K562 (cell line): Measurements from ENCODE around the gene ADCY1. TPM values are rescaled to one million over a fixed set of nuclear protein-coding genes. Genes with fewer than 3 reads are reported as not detected.

Source experiments
- ATAC-seq: fragments of 200-7000 bp; cut with Tn5 transposase; 3 replicates; pipeline ENCODE4 v1.9.1; 2020; ENCODE audit warnings: moderate library complexity
- BruUV-seq: library from RNA; stranded (reverse); fragments of 400-500 nt; replicated peaks from 2 replicates; lab custom pipeline; 2021; lab: Mats Ljungman, UMichigan
- CTCF ChIA-PET: fragments of 300-600 bp; formaldehyde crosslinking; extraction: SDS; loops from one replicate; lab custom pipeline; 2021; ENCODE audit warnings: low intra/inter-chr PET ratio; lab: Yijun Ruan, JAX
- POLR2A ChIA-PET: fragments of 300-600, 350-650 bp; sonication (Branson Sonifier 250); formaldehyde crosslinking; extraction: SDS; loops from one replicate; lab custom pipeline; 2021; ENCODE audit warnings: antibody characterized with exemption, inconsistent platforms; lab: Yijun Ruan, JAX
- DNase-seq, 4 experiments: peaks; one replicate each; pipeline versions ENCODE4 v3.0.0 to v3.0.0-alpha.2; 2011 to 2018; ENCODE audit warnings: low spot score in 3 of 4, mixed read lengths in 3 of 4; ENCODE audit errors: extremely low read depth in 1 of 4
- FAIRE-seq: peaks from 2 replicates; lab custom pipeline; 2011; peaks lifted over from hg19 to GRCh38; lab: Jason Lieb, UNC
- H2AFZ ChIP-seq: 2 replicates; pipeline ENCODE4 v1.6.0; 2011; ENCODE audit warnings: low read depth, low read length, control low read depth, inconsistent platforms
- H3K27ac ChIP-seq: fragments of 200-600 bp; 3 replicates; pipeline ENCODE4 v1.8.0; 2011; ENCODE audit warnings: low read depth, mild to moderate bottlenecking, control low read depth, inconsistent platforms, low read length, moderate library complexity, mixed read lengths; ENCODE audit errors: extremely low read depth
- H3K27me3 ChIP-seq, 2 experiments: fragments of 300-600 bp in 1 of 2; 2 replicates in 1 of 2; 3 replicates in 1 of 2; pipeline versions ENCODE4 v1.6.0 to v1.8.0; 2011; ENCODE audit warnings: inconsistent platforms in 2 of 2, low read length in 2 of 2, mild to moderate bottlenecking in 1 of 2, mixed read lengths in 1 of 2, moderate library complexity in 1 of 2; ENCODE audit not compliant: control insufficient read depth in 2 of 2, insufficient read depth in 2 of 2
- H3K36me3 ChIP-seq: fragments of 300-600 bp; 3 replicates; pipeline ENCODE4 v1.8.0; 2011; ENCODE audit warnings: mild to moderate bottlenecking, low read length, inconsistent platforms; ENCODE audit not compliant: control insufficient read depth, insufficient read depth
- H3K4me1 ChIP-seq, 2 experiments: fragments of 200-600 bp in 1 of 2; replicated peaks in 1 of 2; 2 replicates in 1 of 2; 3 replicates in 1 of 2; pipeline versions ENCODE4 v1.5.1 to v1.8.0; 2011; ENCODE audit warnings: inconsistent platforms in 2 of 2, low read length in 2 of 2, mild to moderate bottlenecking in 1 of 2, mixed read lengths in 1 of 2, moderate library complexity in 1 of 2; ENCODE audit not compliant: control insufficient read depth in 2 of 2, insufficient read depth in 2 of 2
- H3K4me2 ChIP-seq: 2 replicates; pipeline ENCODE4 v1.6.1; 2011; ENCODE audit warnings: low read length, control low read depth, inconsistent platforms, mixed read lengths; ENCODE audit not compliant: insufficient read depth
- H3K4me3 ChIP-seq: fragments of 200-600 bp; sonication (generic), shearing (Covaris generic); 2 replicates; pipeline ENCODE4 v1.5.1; 2016; ENCODE audit warnings: control low read depth, inconsistent platforms
- H3K79me2 ChIP-seq: fragments of 200-600 bp; 3 replicates; pipeline ENCODE4 v1.8.0; 2011; ENCODE audit warnings: low read length, inconsistent platforms; ENCODE audit not compliant: control insufficient read depth, insufficient read depth
- H3K9ac ChIP-seq, 2 experiments: 2 replicates each; pipeline versions ENCODE4 v1.6.0 to v1.6.1; 2011; ENCODE audit warnings: low read depth in 2 of 2, low read length in 2 of 2, control low read depth in 1 of 2, inconsistent platforms in 1 of 2, mild to moderate bottlenecking in 1 of 2, mixed read lengths in 1 of 2; ENCODE audit not compliant: insufficient read depth in 1 of 2
- H3K9me1 ChIP-seq: one replicate; pipeline ENCODE4 v1.6.0; 2011; ENCODE audit warnings: inconsistent platforms, mild to moderate bottlenecking, low read length, moderate library complexity; ENCODE audit not compliant: control insufficient read depth, insufficient read depth
- H3K9me3 ChIP-seq: replicated peaks from 2 replicates; pipeline ENCODE4 v1.5.1; 2011; ENCODE audit warnings: low read depth, low read length, inconsistent platforms; ENCODE audit not compliant: control insufficient read depth, insufficient read depth
- H4K20me1 ChIP-seq: replicated peaks from 2 replicates; pipeline ENCODE4 v1.6.1; 2011; ENCODE audit warnings: low read length, inconsistent platforms, mixed read lengths; ENCODE audit not compliant: control insufficient read depth, insufficient read depth
- CCAR2 ChIP-seq: fragments of 200-400 bp; formaldehyde crosslinking; IDR thresholded peaks from 2 replicates; pipeline ENCODE4 v1.6.1; 2017; ENCODE audit warnings: mild to moderate bottlenecking, low read depth, low read length
- CEBPZ ChIP-seq: fragments of 150-350 bp; IDR thresholded peaks from 2 replicates; pipeline ENCODE4 v1.6.1; 2014; ENCODE audit warnings: low read depth, mild to moderate bottlenecking, low read length, borderline replicate concordance
- CHCHD3 ChIP-seq: fragments of 250-450 bp; sonication (Bioruptor Pico); IDR thresholded peaks from 2 replicates; pipeline ENCODE4 v2.1.2; 2022; ENCODE audit warnings: mild to moderate bottlenecking
- CTCF ChIP-seq, 3 experiments: IDR thresholded peaks in 2 of 3; conservative IDR thresholded peaks in 1 of 3; 2 replicates each; pipeline ENCODE4 v1.5.1; 2011 to 2012; ENCODE audit warnings: low read length in 3 of 3, mild to moderate bottlenecking in 3 of 3, control low read depth in 2 of 3, improper control_type of control experiment in 1 of 3, inconsistent platforms in 1 of 3, low read depth in 1 of 3, mixed read lengths in 1 of 3, moderate library complexity in 1 of 3; ENCODE audit not compliant: insufficient read depth in 2 of 3
- HDAC1 ChIP-seq, 2 experiments: fragments of 450-650 bp; IDR thresholded peaks; 2 replicates each; pipeline ENCODE4 v1.6.1; 2016 to 2017; ENCODE audit warnings: inconsistent platforms in 1 of 2, mild to moderate bottlenecking in 1 of 2, moderate library complexity in 1 of 2
- ILF3 ChIP-seq: fragments of 450-650 bp; IDR thresholded peaks from 2 replicates; pipeline ENCODE4 v1.6.1; 2018; ENCODE audit warnings: antibody characterized with exemption, mild to moderate bottlenecking, moderate library complexity, borderline replicate concordance
- MXI1 ChIP-seq: IDR thresholded peaks from 2 replicates; pipeline ENCODE4 v1.6.1; 2011; ENCODE audit warnings: low read depth, mild to moderate bottlenecking, improper control_type of control experiment, low read length
- NR4A1 ChIP-seq, 2 experiments: fragments of 250-450 bp in 1 of 2; fragments of 450-650 bp in 1 of 2; sonication (Bioruptor Pico) in 1 of 2; IDR thresholded peaks; 2 replicates each; pipeline versions ENCODE4 v1.4.0 to v1.6.1; 2016 to 2020; ENCODE audit warnings: mild to moderate bottlenecking in 2 of 2, missing compliant biosample characterization in 1 of 2, missing genetic modification characterization in 1 of 2, moderate library complexity in 1 of 2
- PHTF2 ChIP-seq: fragments of 250-450 bp; sonication (Bioruptor Pico); IDR thresholded peaks from 2 replicates; pipeline ENCODE4 v1.5.0; 2021; ENCODE audit warnings: mild to moderate bottlenecking
- TGIF2 ChIP-seq: sonication (generic); formaldehyde crosslinking; IDR thresholded peaks from 2 replicates; pipeline ENCODE4 v1.8.1; 2022; ENCODE audit warnings: mild to moderate bottlenecking, missing genetic modification reagents, moderate library complexity
- U2AF2 ChIP-seq: fragments of 200-400 bp; formaldehyde crosslinking; optimal IDR thresholded peaks from 2 replicates; pipeline ENCODE3; 2017; ENCODE audit warnings: low read depth, mild to moderate bottlenecking, low read length
- ZNF140 ChIP-seq: fragments of 250-450 bp; sonication (Bioruptor Pico); IDR thresholded peaks from 2 replicates; pipeline ENCODE4 v1.8.0; 2021; ENCODE audit warnings: moderate library complexity, mild to moderate bottlenecking, inconsistent platforms
- ZNF282 ChIP-seq: sonication (generic); formaldehyde crosslinking; IDR thresholded peaks from 2 replicates; pipeline ENCODE4 v1.8.1; 2023; ENCODE audit warnings: missing genetic modification reagents
- ZNF717 ChIP-seq: fragments of 250-450 bp; sonication (Bioruptor Pico); IDR thresholded peaks from 2 replicates; pipeline ENCODE4 v1.5.0; 2021
- ZNF740 ChIP-seq, 3 experiments: fragments of 200-800 bp in 1 of 3; sonication (Bioruptor generic) in 1 of 3; sonication (generic) in 1 of 3; formaldehyde crosslinking in 1 of 3; IDR thresholded peaks; 2 replicates each; pipeline versions ENCODE4 v1.6.1 to v1.8.0; 2016 to 2022; ENCODE audit warnings: mild to moderate bottlenecking in 2 of 3, missing compliant biosample characterization in 2 of 3, missing genetic modification characterization in 2 of 3, missing genetic modification reagents in 1 of 3
- WGBS: fragments of 100-300 bp; shearing (Covaris generic); methylation state at CpG from one replicate; pipeline ENCODE4 v1.1.6; 2016; ENCODE audit warnings: low coverage, mixed read lengths; ENCODE audit not compliant: insufficient coverage; ENCODE audit errors: missing lambda C conversion rate; 5-methylcytosine and 5-hydroxymethylcytosine counted together
- in situ Hi-C: fragments of 300-500 bp; cut with MboI; formaldehyde crosslinking; loops from 4 replicates; pipeline ENCODE4 v1.15.0; 2018; ENCODE audit warnings: inconsistent platforms, mixed read lengths
- intact Hi-C: fragments of 100-400 bp; cut with micrococcal nuclease; formaldehyde crosslinking; loops from 2 replicates; pipeline ENCODE4 v1.14.2; 2022
- polyA plus RNA-seq, 8 experiments: library from polyadenylated mRNA; depleted of rRNA in 4 of 8; stranded (reverse) in 5 of 8; unstranded in 3 of 8; fragments of >200 nt; fragmentation: Nextera tagmentation in 2 of 8; fragmentation: Illumina TruSeq in 1 of 8; extraction: Ambion mirVana in 2 of 8; extraction: Trizol in 1 of 8; gene quantifications; 2 replicates each; pipeline versions ENCODE4 v1.2.1 to v1.2.3, GENCODE V29; 2011 to 2014; ENCODE audit warnings: inconsistent platforms in 1 of 8, missing spikeins in 1 of 8
- total RNA-seq, 7 experiments: library from RNA; depleted of rRNA in 6 of 7; stranded (reverse); fragments of >200 nt in 6 of 7; fragmentation: Illumina TruSeq in 2 of 7; extraction: Trizol in 2 of 7; gene quantifications; 2 replicates each; pipeline versions ENCODE4 v1.2.1 to v1.2.3, GENCODE V29; 2011 to 2021; ENCODE audit warnings: low replicate concordance in 1 of 7

ADCY1 gene
- total and polyA plus RNA-seq, 9 of the 15 experiments (the other 6 are each of a cell fraction or from before 2014, with no cell fraction given) = under 0.01 to 0.18 (median 0.10) TPM; not detected in 4

- Histone ChIP-seq H3K79me2 (no peaks in the 10 kb centered on the region), H3K9me1 (no peaks in the 10 kb centered on the region), H3K27me3 (peaks cover 7 to 62% of the 10 kb centered on the region in 2 experiments; a peak in 4 of 5 replicates), H3K4me2 (no peak overlapping the region), H3K9ac (no peak overlapping the region), H3K36me3 (no peaks in the 10 kb centered on the region), H3K27ac (no peak overlapping the region), H3K4me3 (no peak overlapping the region), H2AFZ (no peak overlapping the region), H3K4me1 (no peaks in the 10 kb centered on the region), H3K9me3 (no peaks in the 10 kb centered on the region), H4K20me1 (no peaks in the 10 kb centered on the region; the same call in 1 of the 2 replicates)
- intact Hi-C loops (no loop called here), in situ Hi-C loops (no loop called here)
- 0% methylated on average over 7 of the region's 7 CpGs for WGBS
- FAIRE-seq (no peak), DNase-seq (no peak), ATAC-seq (no peak)
- POLR2A ChIA-PET = no interaction called here
- no TSS peak for BruUV-seq
- CTCF ChIA-PET = no interaction called here
- TF ChIP-seq ZNF140 (CRISPR knock-in tag) (no peak), ZNF740 (CRISPR knock-in tag; IDR thresholded peaks at IDR 0.05) (no peak), ZNF740 (tag; IDR thresholded peaks at IDR 0.05) (no peak), CCAR2 (no peak), ZNF282 (CRISPR knock-in tag) (no peak), U2AF2 (no peak), CTCF (IDR thresholded peaks at IDR 0.05 in 2 of 3, conservative IDR thresholded peaks at IDR 0.05 in 1 of 3; ENCODE audit: insufficient read depth in 2 of 3, low read depth in 1 of 3, low read length in 3 of 3) (no peak), TGIF2 (CRISPR knock-in tag) (no peak), CHCHD3 (CRISPR knock-in tag) (no peak), PHTF2 (CRISPR knock-in tag) (no peak), ZNF717 (no peak), CEBPZ (no peak), MXI1 (no peak), ILF3 (no peak), NR4A1 (CRISPR knock-in tag; IDR thresholded peaks at IDR 0.05) (no peak), NR4A1 (tag; IDR thresholded peaks at IDR 0.05) (no peak), HDAC1 (IDR thresholded peaks at IDR 0.05) (no peak)
Observed at GRCh38 chr7:45594745-45595535, 20.8 kb downstream of the ADCY1 start.
